ENCODE measurements around the gene SYTL1. TPM values are rescaled to one million over a fixed set of nuclear protein-coding genes. Genes with fewer than 3 reads are reported as not detected.

SYTL1 gene
- polyA plus RNA-seq, 1 donor from 2014 or later: not detected

- Histone ChIP-seq H3K4me2 (ENCODE audit: low read length) (no peak overlapping the region), H3F3A (ENCODE audit: insufficient read depth, low read length, poor library complexity, severe bottlenecking) (no peaks in the 10 kb centered on the region), H3K79me2 (replicated peaks; ENCODE audit: insufficient read depth, low read length) (peaks cover 10% of the 10 kb centered on the region), H3K4me3 (ENCODE audit: low read length) (no peak overlapping the region), H3K9me2 (ENCODE audit: insufficient read depth, low read length) (no peaks in the 10 kb centered on the region), H4K20me1 (ENCODE audit: insufficient read depth) (no peaks in the 10 kb centered on the region), H3K36me3 (ENCODE audit: insufficient read depth, low read length) (no peaks in the 10 kb centered on the region), H2AFZ (ENCODE audit: low read depth, low read length) (no peak overlapping the region), H3K27me3 (ENCODE audit: insufficient read depth, low read depth, low read length) (no peaks in the 10 kb centered on the region), H3K9me3 (ENCODE audit: low read length) (no peaks in the 10 kb centered on the region), H3K27ac (ENCODE audit: low read length) (no peak overlapping the region), H3K9ac (ENCODE audit: low read length) (no peak overlapping the region)
- no peak for TF ChIP-seq REST (IDR thresholded peaks at IDR 0.05; ENCODE audit: borderline replicate concordance)
- peak; percentile 75 for TF ChIP-seq SMC3 (conservative IDR thresholded peaks at IDR 0.05; ENCODE audit: poor library complexity)
- TF ChIP-seq CTCF (IDR thresholded peaks at IDR 0.05; ENCODE audit: poor library complexity, severe bottlenecking): peak; percentile 72
- peak; percentile 59 for TF ChIP-seq RAD21 (conservative IDR thresholded peaks at IDR 0.05)
These were observed 9.1 kb upstream of the SYTL1 start for GRCh38 chr1:27332536-27333281.

- Histone ChIP-seq H3K9me3 (ENCODE audit: low read length) (no peaks in the 10 kb centered on the region), H3K9ac (ENCODE audit: low read length) (no peak overlapping the region), H3K4me3 (ENCODE audit: low read length) (no peak overlapping the region), H3K27me3 (ENCODE audit: insufficient read depth, low read depth, low read length) (no peaks in the 10 kb centered on the region), H3K9me2 (ENCODE audit: insufficient read depth, low read length) (no peaks in the 10 kb centered on the region), H3K4me2 (ENCODE audit: low read length) (no peak overlapping the region), H3K36me3 (ENCODE audit: insufficient read depth, low read length) (no peaks in the 10 kb centered on the region), H3K79me2 (replicated peaks; ENCODE audit: insufficient read depth, low read length) (peaks cover 5% of the 10 kb centered on the region), H4K20me1 (ENCODE audit: insufficient read depth) (no peaks in the 10 kb centered on the region), H2AFZ (ENCODE audit: low read depth, low read length) (no peak overlapping the region), H3K27ac (ENCODE audit: low read length) (no peak overlapping the region), H3F3A (ENCODE audit: insufficient read depth, low read length, poor library complexity, severe bottlenecking) (no peaks in the 10 kb centered on the region)
- TF ChIP-seq CTCF (IDR thresholded peaks at IDR 0.05; ENCODE audit: poor library complexity, severe bottlenecking) (no peak), RAD21 (conservative IDR thresholded peaks at IDR 0.05) (no peak), EP300 (conservative IDR thresholded peaks at IDR 0.05; ENCODE audit: poor library complexity, severe bottlenecking) (no peak), MXI1 (conservative IDR thresholded peaks at IDR 0.05; ENCODE audit: poor library complexity, severe bottlenecking) (no peak), EZH2 (IDR thresholded peaks at IDR 0.05; ENCODE audit: borderline replicate concordance, insufficient read depth, low read length, poor library complexity, severe bottlenecking) (no peak), POLR2AphosphoS5 (IDR thresholded peaks at IDR 0.05) (no peak), SMC3 (conservative IDR thresholded peaks at IDR 0.05; ENCODE audit: poor library complexity) (no peak), TAF1 (IDR thresholded peaks at IDR 0.05; ENCODE audit: low read depth) (no peak), REST (IDR thresholded peaks at IDR 0.05; ENCODE audit: borderline replicate concordance) (no peak)
These were observed 8.0 kb upstream of the SYTL1 start for GRCh38 chr1:27333717-27334279.

Data from neural cell (in vitro differentiated cells).